Type B pancreatic cell (in vitro differentiated cells): ENCODE data around the gene DNMT1. TPM values are rescaled to one million over a fixed set of nuclear protein-coding genes. Genes with fewer than 3 reads are reported as not detected.

ENCODE experiments used
- DNase-seq: peaks from one replicate; pipeline ENCODE4 v3.0.0; 2021; ENCODE audit warnings: mixed read lengths; ENCODE audit not compliant: unreplicated experiment; ENCODE audit errors: extremely low spot score
- H3K27ac Mint-ChIP-seq: 2 replicates; pipeline ENCODE4 v1.8.0; 2021; ENCODE audit warnings: mild to moderate bottlenecking, mixed read lengths
- H3K27me3 Mint-ChIP-seq: 2 replicates; pipeline ENCODE4 v1.8.0; 2021; ENCODE audit warnings: mixed read lengths
- H3K36me3 Mint-ChIP-seq: 2 replicates; pipeline ENCODE4 v1.8.0; 2021; ENCODE audit warnings: mixed read lengths
- H3K4me1 Mint-ChIP-seq: one replicate; pipeline ENCODE4 v1.8.0; 2021; ENCODE audit warnings: mixed read lengths; ENCODE audit not compliant: unreplicated experiment
- H3K4me3 Mint-ChIP-seq: 2 replicates; pipeline ENCODE4 v1.8.0; 2021; ENCODE audit warnings: mild to moderate bottlenecking, mixed read lengths
- H3K9me3 Mint-ChIP-seq: 2 replicates; pipeline ENCODE4 v1.8.0; 2021; ENCODE audit warnings: mixed read lengths
- total RNA-seq: library from RNA; stranded (reverse); gene quantifications from 2 replicates; pipeline ENCODE4 v1.2.1, GENCODE V29; 2021; ENCODE audit warnings: low replicate concordance
- TF ChIP-seq, protein P1 (sequence below): fragments of 200-600 bp; sonication (generic); conservative IDR thresholded peaks from 2 replicates; pipeline ENCODE4 v1.5.0; 2021; ENCODE audit warnings: antibody characterized with exemption, mild to moderate bottlenecking

The DNMT1 gene
- total RNA-seq, 1 donor from 2014 or later = 167 TPM

DNA sequence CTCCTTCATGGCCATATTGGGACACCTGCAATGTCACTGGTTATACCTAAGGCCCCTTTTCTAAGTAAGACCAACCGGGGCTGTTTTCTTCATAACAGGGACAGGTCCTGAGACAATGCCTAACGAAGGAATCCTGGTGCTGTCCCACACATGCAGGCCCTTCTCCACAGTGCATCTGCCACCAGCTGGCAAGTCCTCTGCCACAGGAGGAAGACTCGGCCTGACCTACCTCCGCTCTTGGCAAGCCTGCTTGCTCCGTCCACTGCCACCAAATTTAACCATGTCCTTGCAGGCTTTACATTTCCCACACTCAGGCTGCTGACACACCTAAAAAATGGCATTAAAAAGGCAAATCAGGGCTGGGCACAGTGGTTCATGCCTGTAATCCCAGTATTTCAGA is 43.2 kb downstream of the DNMT1 start:
- no peaks in the 10 kb centered on the region for H3K27me3 Mint-ChIP-seq
- no peaks in the 10 kb centered on the region for H3K4me1 Mint-ChIP-seq
- H3K36me3 Mint-ChIP-seq = peaks cover 22% of the 10 kb centered on the region
- no peaks in the 10 kb centered on the region for H3K9me3 Mint-ChIP-seq
- TF ChIP-seq, protein P1, sequence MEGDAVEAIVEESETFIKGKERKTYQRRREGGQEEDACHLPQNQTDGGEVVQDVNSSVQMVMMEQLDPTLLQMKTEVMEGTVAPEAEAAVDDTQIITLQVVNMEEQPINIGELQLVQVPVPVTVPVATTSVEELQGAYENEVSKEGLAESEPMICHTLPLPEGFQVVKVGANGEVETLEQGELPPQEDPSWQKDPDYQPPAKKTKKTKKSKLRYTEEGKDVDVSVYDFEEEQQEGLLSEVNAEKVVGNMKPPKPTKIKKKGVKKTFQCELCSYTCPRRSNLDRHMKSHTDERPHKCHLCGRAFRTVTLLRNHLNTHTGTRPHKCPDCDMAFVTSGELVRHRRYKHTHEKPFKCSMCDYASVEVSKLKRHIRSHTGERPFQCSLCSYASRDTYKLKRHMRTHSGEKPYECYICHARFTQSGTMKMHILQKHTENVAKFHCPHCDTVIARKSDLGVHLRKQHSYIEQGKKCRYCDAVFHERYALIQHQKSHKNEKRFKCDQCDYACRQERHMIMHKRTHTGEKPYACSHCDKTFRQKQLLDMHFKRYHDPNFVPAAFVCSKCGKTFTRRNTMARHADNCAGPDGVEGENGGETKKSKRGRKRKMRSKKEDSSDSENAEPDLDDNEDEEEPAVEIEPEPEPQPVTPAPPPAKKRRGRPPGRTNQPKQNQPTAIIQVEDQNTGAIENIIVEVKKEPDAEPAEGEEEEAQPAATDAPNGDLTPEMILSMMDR = no peak
- no peak overlapping the region for H3K4me3 Mint-ChIP-seq
- H3K27ac Mint-ChIP-seq = no peak overlapping the region
- no peak for DNase-seq

DNA sequence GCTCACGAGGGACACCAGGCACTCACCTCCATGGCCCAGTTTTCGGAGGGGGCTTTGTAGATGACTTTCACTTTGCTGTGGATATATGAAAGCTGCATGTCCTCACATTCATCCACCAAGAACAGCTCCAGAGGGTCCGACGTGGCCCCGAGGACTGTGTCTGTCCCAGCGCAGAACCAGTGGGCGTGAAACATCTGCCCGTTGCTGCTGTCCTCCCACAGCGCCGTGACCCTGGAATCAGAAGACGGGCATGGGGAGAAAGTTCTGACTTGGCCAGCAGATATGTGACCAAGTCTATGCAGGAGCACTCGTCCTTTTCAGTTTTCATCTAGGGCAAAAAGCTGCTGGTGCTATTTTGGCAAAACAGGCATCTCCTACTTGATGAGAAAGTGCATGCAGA is 45.3 kb downstream of the DNMT1 start:
- Mint-ChIP-seq H3K27ac (no peak overlapping the region), H3K27me3 (no peaks in the 10 kb centered on the region), H3K9me3 (no peaks in the 10 kb centered on the region), H3K4me3 (no peak overlapping the region), H3K36me3 (peaks cover 19% of the 10 kb centered on the region), H3K4me1 (no peaks in the 10 kb centered on the region)
- TF ChIP-seq, protein P1 = no peak
- DNase-seq = no peak

DNA sequence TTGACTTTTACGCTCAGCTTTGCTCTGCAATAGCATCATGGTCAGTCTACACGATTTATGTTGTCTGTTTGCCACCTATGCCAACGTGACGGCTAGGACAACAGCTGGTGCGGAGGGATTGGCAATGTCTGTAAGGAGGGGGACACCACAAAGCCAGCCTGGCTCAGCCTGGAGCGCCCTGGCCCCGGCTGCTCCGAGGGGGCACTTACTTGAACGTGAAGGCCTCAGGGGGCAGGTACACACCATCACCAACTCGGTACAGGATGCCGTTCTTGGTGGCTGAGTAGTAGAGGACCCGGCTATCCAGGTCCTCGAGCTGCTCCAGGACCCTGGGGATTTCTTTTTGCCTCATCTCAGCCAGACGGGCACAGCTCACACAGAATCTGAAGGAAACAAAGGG is 48.6 kb downstream of the DNMT1 start:
- no peak for DNase-seq
- no peaks in the 10 kb centered on the region for H3K9me3 Mint-ChIP-seq
- no peak overlapping the region for H3K4me3 Mint-ChIP-seq
- no peak overlapping the region for H3K27ac Mint-ChIP-seq
- no peaks in the 10 kb centered on the region for H3K4me1 Mint-ChIP-seq
- H3K27me3 Mint-ChIP-seq = no peaks in the 10 kb centered on the region
- TF ChIP-seq, protein P1 = no peak
- H3K36me3 Mint-ChIP-seq = peaks cover 11% of the 10 kb centered on the region

DNA sequence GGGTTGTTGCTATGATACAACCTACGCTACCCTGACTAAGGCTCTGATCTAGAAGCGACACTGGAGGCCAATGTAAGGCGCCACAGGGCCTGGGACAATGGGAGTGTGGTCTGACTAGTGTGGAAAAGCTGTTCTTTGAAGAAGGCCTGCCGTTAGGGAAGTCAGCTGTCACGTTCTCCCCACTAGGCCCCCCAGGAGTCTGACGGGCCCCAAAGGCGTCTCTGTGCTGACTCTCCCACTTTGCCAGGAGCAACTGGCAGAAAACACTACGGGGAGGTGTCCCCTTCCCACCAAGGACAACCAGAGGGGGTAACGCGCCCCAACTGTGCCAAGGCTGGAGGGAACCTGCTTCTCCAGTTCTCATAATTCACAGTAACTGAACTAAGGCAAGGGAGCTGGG is 49.7 kb downstream of the DNMT1 start:
- no peak overlapping the region for H3K4me3 Mint-ChIP-seq
- no peaks in the 10 kb centered on the region for H3K9me3 Mint-ChIP-seq
- no peak for DNase-seq
- no peak overlapping the region for H3K27ac Mint-ChIP-seq
- peaks cover 7% of the 10 kb centered on the region for H3K36me3 Mint-ChIP-seq
- no peaks in the 10 kb centered on the region for H3K4me1 Mint-ChIP-seq
- no peaks in the 10 kb centered on the region for H3K27me3 Mint-ChIP-seq
- TF ChIP-seq, protein P1 = no peak

DNA sequence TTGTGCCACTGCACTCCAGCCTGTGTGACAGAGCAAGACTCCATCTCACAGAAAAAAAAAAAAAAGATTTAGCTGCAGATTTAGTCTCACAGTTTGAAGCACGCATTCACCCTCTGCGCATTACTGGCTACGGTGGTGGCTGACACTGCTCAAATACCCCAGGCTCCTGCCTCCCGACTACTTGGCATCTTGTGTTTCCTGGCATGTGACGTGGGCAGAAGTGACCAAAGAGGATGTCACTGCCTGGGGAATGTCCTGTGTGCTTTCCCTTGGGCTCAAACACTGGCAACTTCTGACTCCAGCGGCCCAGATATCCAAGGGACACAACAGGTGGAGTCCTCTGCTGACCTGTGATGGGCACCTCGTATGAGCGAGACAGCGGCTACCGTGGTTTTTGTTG is 50.4 kb downstream of the DNMT1 start:
- Mint-ChIP-seq H3K4me3 (no peak overlapping the region), H3K27ac (no peak overlapping the region), H3K27me3 (no peaks in the 10 kb centered on the region), H3K36me3 (peaks cover 7% of the 10 kb centered on the region), H3K9me3 (no peaks in the 10 kb centered on the region), H3K4me1 (no peaks in the 10 kb centered on the region)
- TF ChIP-seq, protein P1 = no peak
- no peak for DNase-seq

DNA sequence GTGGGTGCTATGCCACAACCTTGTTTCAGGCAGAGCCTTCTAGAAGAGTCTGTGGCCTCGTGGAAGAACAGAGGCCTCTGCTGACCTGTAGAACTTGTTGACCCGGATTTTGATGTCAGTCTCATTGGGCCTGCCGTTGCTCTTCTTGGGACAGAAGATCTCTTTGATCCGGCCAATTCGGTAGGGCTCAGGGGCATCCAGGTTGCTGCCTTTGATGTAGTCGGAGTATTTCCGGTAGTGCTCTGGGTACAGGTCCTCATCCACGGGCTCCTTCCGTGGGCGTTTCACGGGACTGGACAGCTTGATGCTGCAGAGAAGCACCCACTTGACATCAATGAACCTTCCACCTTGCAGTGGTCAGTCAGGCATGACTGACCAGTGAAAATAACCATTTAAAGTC is 51.1 kb downstream of the DNMT1 start:
- H3K4me1 Mint-ChIP-seq = no peaks in the 10 kb centered on the region
- H3K36me3 Mint-ChIP-seq = peaks cover 7% of the 10 kb centered on the region
- no peak overlapping the region for H3K4me3 Mint-ChIP-seq
- H3K27me3 Mint-ChIP-seq = no peaks in the 10 kb centered on the region
- TF ChIP-seq, protein P1 = no peak
- no peak overlapping the region for H3K27ac Mint-ChIP-seq
- no peaks in the 10 kb centered on the region for H3K9me3 Mint-ChIP-seq
- no peak for DNase-seq
